GM18867 (cell line): ENCODE results near the gene LCN1.

Experiments
- ATAC-seq: cut with Tn5 transposase; IDR thresholded peaks from one replicate; pipeline ENCODE4 v1.9.1; 2021; ENCODE audit warnings: mild to moderate bottlenecking, moderate library complexity; ENCODE audit not compliant: unreplicated experiment

LCN1 gene

DNA sequence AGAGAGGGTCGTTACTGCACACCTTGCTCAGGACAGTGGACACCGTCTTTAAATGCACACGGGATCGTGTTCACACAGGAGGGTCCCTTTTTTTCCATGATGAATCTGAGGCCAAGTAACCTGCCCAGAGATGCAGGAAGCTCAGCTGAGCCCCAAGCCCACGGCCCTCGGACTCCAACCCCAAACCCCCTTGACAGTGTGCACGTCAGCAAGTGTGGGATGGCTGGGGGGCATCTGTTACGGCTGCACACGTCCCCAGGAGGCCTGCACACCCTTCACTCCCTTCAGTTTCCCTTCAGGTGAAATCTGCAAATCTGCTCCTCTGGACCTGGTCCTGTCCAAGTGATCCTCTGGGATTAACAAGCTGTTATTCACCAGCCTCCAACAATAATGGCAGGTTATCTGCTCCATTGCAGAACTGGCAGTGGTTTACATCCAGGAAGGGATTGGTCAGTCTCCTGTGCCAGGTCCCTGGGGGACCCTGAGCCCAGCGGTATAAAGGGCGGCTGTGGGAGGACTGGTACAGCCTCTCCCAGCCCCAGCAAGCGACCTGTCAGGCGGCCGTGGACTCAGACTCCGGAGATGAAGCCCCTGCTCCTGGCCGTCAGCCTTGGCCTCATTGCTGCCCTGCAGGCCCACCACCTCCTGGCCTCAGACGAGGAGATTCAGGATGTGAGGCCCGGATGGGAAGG is at the start of gene LCN1:
Gene LCN1 (plus strand): TSS at position 525 of the 692 bp plus-strand sequence. CDS start 58 bp downstream, at position 583.
- no peak for ATAC-seq

DNA sequence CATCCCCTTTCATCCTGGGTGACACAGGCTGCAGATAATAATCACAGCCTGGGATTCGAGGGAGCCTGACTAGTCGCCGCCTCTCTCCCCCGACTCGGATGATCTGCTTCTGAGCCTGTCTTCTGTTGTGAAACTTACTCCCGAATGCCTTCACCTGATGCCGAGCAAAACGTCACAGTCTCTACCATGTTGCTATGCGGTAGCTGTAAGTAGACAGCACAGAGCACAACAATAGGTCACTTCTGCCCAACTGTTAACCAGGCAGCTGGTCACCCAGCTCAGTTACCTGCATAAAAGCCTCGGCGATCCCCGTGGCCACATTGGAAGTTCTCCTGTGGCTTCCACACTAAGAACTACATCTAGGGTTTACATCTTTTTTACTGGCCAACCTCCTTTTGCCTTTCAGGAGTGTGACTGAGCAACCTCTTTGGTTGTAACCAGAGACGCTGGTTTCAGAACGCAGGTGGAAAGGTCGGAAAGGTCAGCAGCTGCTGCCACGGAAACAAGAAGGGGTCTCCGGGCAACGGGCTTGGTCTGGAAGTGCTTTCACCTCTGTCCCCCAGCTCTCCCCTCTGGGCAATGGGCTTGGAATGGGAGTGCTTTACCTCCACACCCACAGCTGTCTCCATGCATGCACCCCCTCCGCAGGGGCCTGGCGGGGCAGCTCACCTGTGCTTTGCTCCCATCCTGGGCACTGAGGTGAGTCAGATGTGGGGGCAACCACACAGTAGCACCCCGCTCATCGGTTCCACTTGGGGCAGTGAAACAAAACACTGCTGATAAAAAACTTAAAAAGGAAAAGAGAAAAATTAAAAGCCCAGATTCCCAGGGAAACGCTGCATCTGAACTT is 49.2 kb upstream of the LCN1 start:
- no peak for ATAC-seq

- ATAC-seq: no peak
These were observed 47.2 kb upstream of the LCN1 start for GRCh38 chr9:135473972-135474543.

- ATAC-seq: no peak
These were observed 46.3 kb upstream of the LCN1 start for GRCh38 chr9:135474915-135475314.

DNA sequence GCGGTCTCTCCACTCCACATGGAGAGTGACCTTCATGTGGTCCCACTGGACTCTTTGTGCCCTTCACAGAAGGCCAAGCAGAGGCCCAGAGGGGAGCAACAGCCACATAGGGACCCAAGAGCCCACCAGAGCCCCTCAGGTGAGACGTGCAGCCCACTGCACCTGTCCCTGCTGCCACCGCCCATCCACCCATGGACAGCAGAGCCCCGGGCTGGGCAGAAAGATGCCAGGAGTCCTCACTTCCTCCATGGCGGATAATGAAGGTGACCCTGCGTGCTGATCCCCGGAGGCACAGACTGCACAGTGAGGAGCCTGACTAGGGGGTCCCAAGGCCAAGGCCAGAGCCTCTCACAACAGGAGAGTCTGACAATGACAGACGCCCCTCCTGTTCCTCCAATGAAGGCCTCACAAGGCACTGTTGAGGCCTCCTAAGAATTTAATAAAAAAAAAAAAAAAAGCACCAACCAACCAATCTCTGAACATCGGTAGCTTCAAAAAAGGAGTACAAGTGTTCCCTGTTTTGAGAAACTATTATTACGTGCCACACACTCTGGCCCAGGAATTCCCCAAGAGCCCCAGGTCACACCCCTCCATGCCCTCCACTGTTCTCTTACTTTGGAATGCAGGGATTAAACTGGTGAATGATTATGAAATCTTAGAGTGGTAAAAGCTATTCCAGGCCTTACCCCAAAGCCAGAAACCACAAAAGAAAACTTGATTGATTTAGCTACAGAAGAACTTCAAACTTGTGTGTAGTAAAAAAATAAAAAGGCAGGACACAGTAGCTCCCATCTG is 44.5 kb upstream of the LCN1 start:
- no peak for ATAC-seq

DNA sequence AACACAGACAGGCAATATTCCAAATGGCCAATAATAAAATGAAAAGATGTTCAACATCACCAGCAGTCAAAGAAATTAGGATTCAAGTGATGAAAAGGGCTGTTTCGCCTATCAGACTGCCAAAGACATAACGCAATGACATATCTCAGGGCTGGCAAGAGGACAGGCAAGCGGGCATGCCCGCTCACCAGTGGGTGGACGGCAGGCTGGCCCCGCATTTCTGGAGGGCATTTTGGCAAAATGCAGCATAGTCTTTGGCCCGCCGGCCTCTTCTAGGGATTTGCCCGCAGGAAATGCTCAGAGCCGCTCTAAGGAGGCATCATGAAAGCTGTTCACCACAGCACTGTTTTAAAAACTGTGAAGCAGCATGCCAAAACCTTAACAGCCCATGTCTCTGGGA is 43.0 kb upstream of the LCN1 start:
- no peak for ATAC-seq

DNA sequence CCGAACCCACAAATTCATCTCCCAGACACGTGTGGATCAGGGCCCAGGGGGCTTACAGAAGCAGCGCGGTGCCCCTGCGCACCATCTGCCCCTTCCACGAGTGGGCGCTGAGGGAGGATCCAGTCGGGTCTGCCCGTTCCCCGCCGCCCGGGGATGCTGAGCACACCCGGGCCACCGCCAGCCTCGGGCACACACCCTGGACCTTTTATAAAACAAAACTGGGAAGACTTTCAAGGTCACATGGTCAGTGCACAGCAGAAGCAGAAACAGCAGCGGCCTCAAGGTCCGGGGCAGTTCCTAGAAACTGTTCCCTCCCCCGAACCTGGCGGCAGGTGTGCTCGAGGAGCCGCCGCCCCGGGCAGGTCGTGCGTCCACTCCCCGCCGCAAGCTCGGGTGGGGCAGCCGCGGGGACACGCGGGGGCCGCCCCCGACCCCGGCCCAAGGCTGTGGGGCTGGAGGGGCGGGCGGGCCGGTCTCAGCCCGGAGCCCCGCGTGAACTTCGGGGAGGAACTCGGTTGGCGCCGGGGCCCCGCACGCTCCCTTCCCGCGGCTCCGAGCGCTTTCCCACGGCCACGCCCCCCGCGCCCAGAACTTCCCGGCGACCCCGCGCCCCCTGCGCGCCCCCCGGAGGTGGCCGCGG is 42.3 kb upstream of the LCN1 start:
- no peak for ATAC-seq

GRCh38 chr9:135479469-135480052 is 41.7 kb upstream of the LCN1 start, which contains the start of gene PPP1R26:
Gene PPP1R26, plus strand, starts transcription at chr9:135479782. Its CDS starts 4,729 bp downstream, at chr9:135484511.
- ATAC-seq: no peak

DNA sequence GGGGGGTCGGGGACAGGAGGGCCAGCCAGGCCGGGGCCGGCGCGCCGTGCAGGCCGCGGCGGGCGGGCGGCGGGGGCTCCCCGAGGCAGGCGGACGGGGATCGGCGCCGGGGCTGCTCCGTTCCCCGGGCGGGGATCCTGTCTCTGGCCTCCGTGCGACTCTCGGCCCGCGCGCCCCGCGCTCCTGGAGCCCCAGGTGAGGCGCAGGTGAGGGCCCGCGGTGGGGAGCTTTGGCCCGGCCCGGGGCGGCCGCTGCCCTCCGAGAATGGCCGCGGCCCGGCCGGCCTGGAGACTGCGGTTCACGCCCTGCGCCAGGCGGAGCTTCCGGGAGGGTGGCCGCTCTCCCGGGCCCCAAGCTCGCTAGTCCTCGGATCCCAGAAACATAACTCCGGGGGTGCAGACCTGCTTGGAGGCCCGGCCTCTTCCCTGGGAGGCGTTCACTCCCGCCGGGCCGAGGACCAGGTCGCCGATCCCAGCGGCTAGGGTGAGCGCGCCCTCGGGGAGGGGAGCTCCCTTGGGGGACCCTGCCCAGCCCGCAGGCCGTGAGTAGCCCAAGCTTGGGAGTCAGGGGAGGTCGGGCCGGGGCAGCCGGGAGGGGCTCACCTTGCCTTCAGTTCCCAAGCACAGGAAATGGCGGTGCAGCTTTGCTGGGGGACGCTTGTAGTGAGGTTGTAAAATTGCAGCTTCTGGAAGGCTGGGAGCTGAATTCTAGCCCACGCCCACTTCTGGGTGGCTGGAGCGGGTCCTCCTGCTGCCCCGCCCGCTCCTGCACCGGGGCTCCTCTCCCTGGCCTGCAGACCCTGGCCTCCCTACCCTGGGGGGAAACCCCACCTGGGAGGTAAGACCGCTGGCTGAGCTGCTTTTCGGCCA is 40.9 kb upstream of the LCN1 start:
- no peak for ATAC-seq

DNA sequence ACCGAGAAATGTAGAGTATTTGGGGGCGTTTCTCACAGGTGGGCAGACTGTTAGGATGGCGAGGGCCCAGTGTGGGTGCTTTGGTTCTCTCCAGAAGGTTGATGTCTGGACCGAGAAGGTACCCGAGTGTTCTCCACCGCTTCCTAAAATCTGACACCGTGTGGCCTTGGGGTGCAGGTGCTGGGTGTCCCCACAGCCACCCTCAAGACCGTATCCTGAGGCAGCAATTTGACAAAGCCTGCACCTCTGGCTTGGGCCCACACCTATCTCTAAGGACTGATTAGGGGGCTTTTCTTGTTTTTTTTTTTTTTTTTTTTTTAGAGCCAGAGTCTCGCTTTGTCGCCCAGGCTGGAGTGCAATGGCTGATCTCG is 40.3 kb upstream of the LCN1 start:
- no peak for ATAC-seq

GRCh38 chr9:135482015-135482754 is 39.1 kb upstream of the LCN1 start:
- no peak for ATAC-seq

- no peak for ATAC-seq
These were observed 36.6 kb upstream of the LCN1 start for GRCh38 chr9:135484460-135485277.

- no peak for ATAC-seq
These were observed 35.9 kb upstream of the LCN1 start for GRCh38 chr9:135485385-135485784.

DNA sequence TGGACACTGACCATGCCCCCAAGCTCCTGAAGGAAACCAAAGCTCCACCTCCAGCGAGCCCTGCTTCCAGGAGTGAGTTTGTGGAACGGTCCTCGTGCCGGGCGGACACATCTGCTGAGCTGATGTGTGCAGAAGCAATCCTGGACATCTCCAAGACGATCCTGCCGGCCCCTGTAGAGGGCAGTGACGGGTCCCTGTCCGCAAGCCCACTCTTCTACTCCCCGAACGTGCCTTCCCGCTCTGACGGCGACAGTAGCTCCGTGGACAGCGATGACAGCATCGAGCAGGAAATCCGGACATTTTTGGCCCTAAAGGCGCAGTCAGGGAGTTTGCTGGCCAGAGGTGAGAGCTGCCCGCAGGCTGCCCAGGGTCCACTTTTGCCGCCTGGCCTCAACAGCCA is 35.4 kb upstream of the LCN1 start:
- no peak for ATAC-seq

GRCh38 chr9:135486267-135487065 is 34.8 kb upstream of the LCN1 start:
- no peak for ATAC-seq

DNA sequence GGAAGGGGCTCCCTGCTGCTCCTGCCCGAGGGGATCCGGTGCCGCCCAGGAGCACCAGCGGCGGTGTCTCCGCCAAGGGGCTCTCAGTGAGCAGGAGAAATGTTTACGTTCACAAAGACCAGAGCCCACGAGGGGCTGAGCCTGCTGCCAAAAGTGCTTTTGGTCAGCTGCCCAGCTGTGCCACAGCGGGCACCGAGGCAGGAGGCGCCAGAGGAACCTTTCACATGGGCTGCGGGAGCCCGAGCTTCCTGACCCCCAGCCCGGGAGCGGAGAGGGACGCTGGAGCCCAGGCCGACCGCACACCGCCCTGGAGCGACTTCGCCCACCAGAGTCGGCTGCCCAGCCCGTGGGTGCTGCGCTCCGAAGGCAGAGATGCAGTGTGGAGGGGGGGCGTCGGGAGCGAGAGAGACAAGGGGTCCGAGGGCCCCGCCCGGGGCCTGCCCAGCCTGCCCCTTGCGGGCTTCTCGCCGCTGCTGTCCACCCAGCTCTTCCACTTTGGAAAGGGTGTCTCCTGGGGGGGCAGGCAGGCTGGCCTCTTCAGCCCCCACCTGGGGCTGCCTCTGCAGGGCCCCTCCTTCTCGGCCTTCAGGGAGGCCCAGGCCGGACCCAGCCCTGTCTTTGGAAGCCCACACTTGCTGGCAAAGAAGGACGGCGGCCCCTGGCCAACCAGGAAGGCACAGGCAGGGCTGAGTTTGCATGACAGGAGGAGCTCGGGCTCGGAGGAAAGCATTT is 33.8 kb upstream of the LCN1 start:
- ATAC-seq: no peak
